OCI-LY7 (cell line): ENCODE data around the gene GLS. TPM values are rescaled to one million over a fixed set of nuclear protein-coding genes. Genes with fewer than 3 reads are reported as not detected.

Source experiments
- BruUV-seq: library from RNA; stranded (reverse); fragments of 400-500 nt; replicated peaks from 2 replicates; lab custom pipeline; 2021; lab: Mats Ljungman, UMichigan
- CTCF ChIA-PET: fragments of 300-600 bp; sonication (Branson Sonifier 250); formaldehyde crosslinking; loops from one replicate; lab custom pipeline; 2022; ENCODE audit warnings: antibody characterized with exemption; ENCODE audit not compliant: unreplicated experiment; lab: Charles Lee
- POLR2A ChIA-PET: fragments of 300-600 bp; sonication (Branson Sonifier 250); formaldehyde crosslinking; loops from one replicate; lab custom pipeline; 2022; ENCODE audit warnings: antibody characterized with exemption; lab: Charles Lee
- DNase-seq: peaks from one replicate; pipeline ENCODE4 v3.0.0-alpha.2; 2015; ENCODE audit warnings: low spot score
- H2AFZ ChIP-seq: fragments of 200-600 bp; sonication (generic), shearing (Covaris generic); 2 replicates; pipeline ENCODE4 v1.6.1; 2014; ENCODE audit warnings: mild to moderate bottlenecking, antibody characterized with exemption, low read length, moderate library complexity
- H3K27ac ChIP-seq: fragments of 200-600 bp; sonication (generic); 2 replicates; pipeline ENCODE4 v1.5.1; 2014; ENCODE audit warnings: mixed run types, low read depth, mild to moderate bottlenecking, moderate library complexity, low read length, inconsistent platforms; ENCODE audit not compliant: poor library complexity, severe bottlenecking
- H3K36me3 ChIP-seq: fragments of 200-600 bp; sonication (generic); 2 replicates; pipeline ENCODE4 v1.6.1; 2014; ENCODE audit warnings: mild to moderate bottlenecking, antibody characterized with exemption, low read length, moderate library complexity, mixed read lengths; ENCODE audit not compliant: insufficient read depth
- H3K4me1 ChIP-seq: fragments of 200-600 bp; sonication (generic); 2 replicates; pipeline ENCODE4 v1.5.1; 2014; ENCODE audit warnings: mild to moderate bottlenecking, low read length; ENCODE audit not compliant: insufficient read depth, poor library complexity, severe bottlenecking
- H3K4me2 ChIP-seq: fragments of 200-600 bp; sonication (generic); 2 replicates; pipeline ENCODE4 v1.6.1; 2014; ENCODE audit warnings: mild to moderate bottlenecking, low read length
- H3K4me3 ChIP-seq: fragments of 200-600 bp; sonication (generic); 2 replicates; pipeline ENCODE4 v1.5.1; 2014; ENCODE audit warnings: mild to moderate bottlenecking, low read depth, low read length; ENCODE audit not compliant: poor library complexity, severe bottlenecking
- H3K79me2 ChIP-seq: fragments of 200-600 bp; sonication (generic); 2 replicates; pipeline ENCODE4 v1.6.1; 2016; ENCODE audit warnings: low read depth, mild to moderate bottlenecking, low read length, moderate library complexity, mixed read lengths; ENCODE audit not compliant: insufficient read depth
- H3K9me2 ChIP-seq: fragments of 200-600 bp; sonication (generic); 2 replicates; pipeline ENCODE4 v1.6.1; 2016; ENCODE audit warnings: mild to moderate bottlenecking, low read length, mixed read lengths; ENCODE audit not compliant: insufficient read depth
- H3K9me3 ChIP-seq: fragments of 200-600 bp; sonication (generic); 2 replicates; pipeline ENCODE4 v1.6.1; 2014; ENCODE audit warnings: mild to moderate bottlenecking, mixed run types, low read length, mixed read lengths
- H4K20me1 ChIP-seq: fragments of 200-600 bp; sonication (generic); 2 replicates; pipeline ENCODE4 v1.6.1; 2014; ENCODE audit warnings: mild to moderate bottlenecking, antibody characterized with exemption, low read length, moderate library complexity, mixed read lengths; ENCODE audit not compliant: insufficient read depth
- EZH2phosphoT487 ChIP-seq: fragments of 200-600 bp; sonication (generic); IDR thresholded peaks from 2 replicates; pipeline ENCODE4 v1.6.1; 2018; ENCODE audit warnings: low read depth, borderline replicate concordance, mild to moderate bottlenecking, mixed run types, antibody characterized with exemption, low read length, moderate library complexity, mixed read lengths
- intact Hi-C: fragments of 100-400 bp; cut with micrococcal nuclease; formaldehyde crosslinking; loops from one replicate; pipeline ENCODE4 v1.10.0; 2022; ENCODE audit not compliant: unreplicated experiment
- total RNA-seq, 2 experiments: library from RNA; depleted of rRNA in 1 of 2; stranded (reverse); fragments of >200 nt in 1 of 2; shearing (Covaris generic) in 1 of 2; gene quantifications; 2 replicates each; pipeline ENCODE4 v1.2.3, GENCODE V29; 2014 to 2022
- TF ChIP-seq, protein P1 (sequence below): fragments of 200-600 bp; sonication (generic); conservative IDR thresholded peaks from 2 replicates; pipeline ENCODE4 v1.5.1; 2014; ENCODE audit warnings: mild to moderate bottlenecking, antibody characterized with exemption, low read length, moderate library complexity, mixed read lengths

GLS gene
- total RNA-seq, 2 experiments from 2014 or later, result 102 to 103 TPM

DNA sequence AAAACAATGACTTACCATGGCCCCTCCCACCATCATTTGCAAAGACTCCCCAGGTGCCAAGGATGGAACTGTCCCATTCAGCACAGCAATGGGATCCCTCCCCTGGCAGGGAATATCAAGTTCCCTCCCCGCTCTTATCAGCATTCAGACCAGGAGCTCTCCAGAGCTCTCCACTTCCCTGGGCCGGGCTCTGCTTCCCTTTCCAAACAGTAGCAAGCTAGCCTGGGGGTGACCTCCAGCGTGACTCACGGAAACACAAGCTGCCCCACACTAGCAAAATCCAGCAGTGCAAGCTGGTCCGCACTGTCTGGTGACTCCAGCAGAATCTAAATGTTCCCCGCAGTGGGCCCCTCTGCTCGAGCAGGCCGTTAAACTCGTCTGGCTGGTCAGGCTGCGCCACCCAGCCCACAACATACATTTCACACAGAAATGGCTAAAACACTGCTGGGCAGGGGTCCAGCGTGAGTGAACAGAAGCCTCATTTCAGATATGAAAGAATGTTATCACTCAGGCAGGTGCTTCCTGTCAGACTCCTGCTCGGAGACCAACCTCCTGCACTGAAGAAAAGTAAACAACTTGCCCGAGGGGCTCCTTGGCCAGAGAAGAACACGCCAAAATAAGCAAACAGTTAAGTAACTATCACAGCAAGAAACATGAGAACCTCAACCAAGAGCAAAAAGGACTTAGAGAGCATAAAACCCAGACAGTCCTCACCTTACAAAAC lies 99.4 kb downstream of the GLS start:
- ChIA-PET POLR2A (interaction anchor here (0.6 kb wide), 1 partner anchor 60 kb away, joined by 3 read pairs; no protein-coding TSS in a partner anchor), CTCF (no interaction called here)
- H3K9me2 ChIP-seq, result no peaks in the 10 kb centered on the region
- no peaks in the 10 kb centered on the region for H3K79me2 ChIP-seq
- H3K27ac ChIP-seq, result no peak overlapping the region
- TF ChIP-seq, protein P1, sequence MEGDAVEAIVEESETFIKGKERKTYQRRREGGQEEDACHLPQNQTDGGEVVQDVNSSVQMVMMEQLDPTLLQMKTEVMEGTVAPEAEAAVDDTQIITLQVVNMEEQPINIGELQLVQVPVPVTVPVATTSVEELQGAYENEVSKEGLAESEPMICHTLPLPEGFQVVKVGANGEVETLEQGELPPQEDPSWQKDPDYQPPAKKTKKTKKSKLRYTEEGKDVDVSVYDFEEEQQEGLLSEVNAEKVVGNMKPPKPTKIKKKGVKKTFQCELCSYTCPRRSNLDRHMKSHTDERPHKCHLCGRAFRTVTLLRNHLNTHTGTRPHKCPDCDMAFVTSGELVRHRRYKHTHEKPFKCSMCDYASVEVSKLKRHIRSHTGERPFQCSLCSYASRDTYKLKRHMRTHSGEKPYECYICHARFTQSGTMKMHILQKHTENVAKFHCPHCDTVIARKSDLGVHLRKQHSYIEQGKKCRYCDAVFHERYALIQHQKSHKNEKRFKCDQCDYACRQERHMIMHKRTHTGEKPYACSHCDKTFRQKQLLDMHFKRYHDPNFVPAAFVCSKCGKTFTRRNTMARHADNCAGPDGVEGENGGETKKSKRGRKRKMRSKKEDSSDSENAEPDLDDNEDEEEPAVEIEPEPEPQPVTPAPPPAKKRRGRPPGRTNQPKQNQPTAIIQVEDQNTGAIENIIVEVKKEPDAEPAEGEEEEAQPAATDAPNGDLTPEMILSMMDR, result no peak
- TF ChIP-seq EZH2phosphoT487, result no peak
- no peaks in the 10 kb centered on the region for H3K4me1 ChIP-seq
- H3K4me2 ChIP-seq, result no peak overlapping the region
- DNase-seq, result no peak
- H2AFZ ChIP-seq, result no peak overlapping the region
- no peaks in the 10 kb centered on the region for H3K9me3 ChIP-seq
- intact Hi-C loops, result no loop called here
- H4K20me1 ChIP-seq, result no peaks in the 10 kb centered on the region
- peaks cover 96% of the 10 kb centered on the region for H3K36me3 ChIP-seq
- no peak overlapping the region for H3K4me3 ChIP-seq
- BruUV-seq, result no TSS peak

DNA sequence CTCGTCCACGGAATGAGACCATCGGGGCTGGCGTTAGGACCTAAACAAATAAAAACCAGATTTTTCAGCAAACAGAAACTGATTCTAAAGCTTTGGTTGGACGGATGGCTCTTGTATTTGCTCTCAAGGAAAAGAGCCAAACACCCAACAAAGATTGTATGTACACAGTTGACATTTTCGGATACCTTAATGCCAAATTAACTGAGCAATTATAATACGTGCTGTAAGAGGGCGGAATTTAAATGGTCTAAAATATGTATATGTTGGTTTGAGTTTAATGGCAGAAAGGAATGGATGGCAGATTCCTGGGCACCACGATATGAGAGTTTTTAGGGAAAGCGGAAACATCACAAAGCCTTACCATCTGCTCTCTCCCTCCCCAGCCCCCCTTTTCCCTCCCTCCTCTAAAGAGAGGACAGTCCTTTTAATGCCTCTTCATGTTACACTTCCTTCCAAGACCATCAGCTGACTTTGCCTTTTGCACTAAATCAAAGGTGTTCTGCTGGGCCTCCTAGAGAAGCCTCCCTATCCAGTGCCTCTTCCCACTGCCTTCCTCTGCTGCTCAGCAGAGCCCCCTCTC lies 100.1 kb downstream of the GLS start:
- H3K27ac ChIP-seq, result no peak overlapping the region

More for the DNA sequence above, 100.1 kb downstream of the GLS start:
- no peaks in the 10 kb centered on the region for H4K20me1 ChIP-seq
- BruUV-seq, result no TSS peak
- TF ChIP-seq, protein P1, result no peak
- TF ChIP-seq EZH2phosphoT487, result no peak
- no peak overlapping the region for H3K4me3 ChIP-seq
- ChIA-PET CTCF (no interaction called here), POLR2A (interaction anchor here (0.6 to 2.0 kb wide), 2 partner anchors 9 to 61 kb away, joined by 3 to 6 read pairs; no protein-coding TSS in a partner anchor)
- no peaks in the 10 kb centered on the region for H3K4me1 ChIP-seq
- H3K4me2 ChIP-seq, result no peak overlapping the region
- H2AFZ ChIP-seq, result no peak overlapping the region
- no peak for DNase-seq
- no peaks in the 10 kb centered on the region for H3K9me2 ChIP-seq
- no peaks in the 10 kb centered on the region for H3K79me2 ChIP-seq
- H3K9me3 ChIP-seq, result no peaks in the 10 kb centered on the region
- intact Hi-C loops, result no loop called here
- H3K36me3 ChIP-seq, result peaks cover 96% of the 10 kb centered on the region
